HG02759 (cell line): ENCODE measurements around the gene CAMK4.
"Not testable (repeated sequence)": the region's sequence is repeated elsewhere in the genome, so short reads cannot be mapped to it uniquely, and the experiment has no call there.

ENCODE experiments used
- ATAC-seq: cut with Tn5 transposase; IDR thresholded peaks from one replicate; pipeline ENCODE4 v1.9.1; 2021; ENCODE audit warnings: mild to moderate bottlenecking, moderate library complexity; ENCODE audit not compliant: unreplicated experiment

Gene CAMK4

GRCh38 chr5:111310711-111311620 lies 86.8 kb downstream of the CAMK4 start:
- no peak for ATAC-seq

- no peak for ATAC-seq
Observed at GRCh38 chr5:111311666-111312065, 87.5 kb downstream of the CAMK4 start.

- peak; percentile 72 for ATAC-seq
Observed at GRCh38 chr5:111313017-111313724, 89.0 kb downstream of the CAMK4 start.

- no peak for ATAC-seq
Observed at GRCh38 chr5:111320953-111321352, 96.8 kb downstream of the CAMK4 start.

GRCh38 chr5:111321376-111321775 lies 97.2 kb downstream of the CAMK4 start:
- no peak for ATAC-seq

- ATAC-seq, result no peak
Observed at GRCh38 chr5:111326551-111326950, 102.4 kb downstream of the CAMK4 start.

GRCh38 chr5:111337133-111337532 lies 112.9 kb downstream of the CAMK4 start:
- no peak for ATAC-seq

GRCh38 chr5:111337688-111338087 lies 113.5 kb downstream of the CAMK4 start:
- peak; percentile 74 for ATAC-seq

GRCh38 chr5:111345731-111346130 lies 121.5 kb downstream of the CAMK4 start:
- ATAC-seq, result no peak

GRCh38 chr5:111347021-111347420 lies 122.8 kb downstream of the CAMK4 start:
- no peak for ATAC-seq

GRCh38 chr5:111348661-111349329 lies 124.6 kb downstream of the CAMK4 start:
- ATAC-seq, result no peak

- ATAC-seq, result no peak
Observed at GRCh38 chr5:111349429-111349828, 125.2 kb downstream of the CAMK4 start.

GRCh38 chr5:111353035-111353434 lies 128.9 kb downstream of the CAMK4 start:
- no peak for ATAC-seq

- not testable (repeated sequence) for ATAC-seq
Observed at GRCh38 chr5:111358726-111359125, 134.5 kb downstream of the CAMK4 start.

GRCh38 chr5:111360173-111360572 lies 136.0 kb downstream of the CAMK4 start:
- ATAC-seq, result no peak

- no peak for ATAC-seq
Observed at GRCh38 chr5:111364992-111365391, 140.8 kb downstream of the CAMK4 start.

GRCh38 chr5:111366388-111366787 lies 142.2 kb downstream of the CAMK4 start:
- no peak for ATAC-seq

GRCh38 chr5:111367115-111367514 lies 142.9 kb downstream of the CAMK4 start:
- ATAC-seq, result no peak

- no peak for ATAC-seq
Observed at GRCh38 chr5:111372799-111373198, 148.6 kb downstream of the CAMK4 start.

- ATAC-seq, result no peak
Observed at GRCh38 chr5:111374380-111374779, 150.2 kb downstream of the CAMK4 start.

GRCh38 chr5:111375645-111376044 lies 151.5 kb downstream of the CAMK4 start:
- ATAC-seq, result no peak
